HG03025 (cell line): Measurements from ENCODE around the gene GALK1.
"Not testable (repeated sequence)": the region's sequence is repeated elsewhere in the genome, so short reads cannot be mapped to it uniquely, and the experiment has no call there.

Experiments
- ATAC-seq: cut with Tn5 transposase; IDR thresholded peaks from one replicate; pipeline ENCODE4 v1.9.1; 2021; ENCODE audit warnings: mild to moderate bottlenecking, moderate library complexity; ENCODE audit not compliant: unreplicated experiment, low FRiP score

The GALK1 gene

DNA sequence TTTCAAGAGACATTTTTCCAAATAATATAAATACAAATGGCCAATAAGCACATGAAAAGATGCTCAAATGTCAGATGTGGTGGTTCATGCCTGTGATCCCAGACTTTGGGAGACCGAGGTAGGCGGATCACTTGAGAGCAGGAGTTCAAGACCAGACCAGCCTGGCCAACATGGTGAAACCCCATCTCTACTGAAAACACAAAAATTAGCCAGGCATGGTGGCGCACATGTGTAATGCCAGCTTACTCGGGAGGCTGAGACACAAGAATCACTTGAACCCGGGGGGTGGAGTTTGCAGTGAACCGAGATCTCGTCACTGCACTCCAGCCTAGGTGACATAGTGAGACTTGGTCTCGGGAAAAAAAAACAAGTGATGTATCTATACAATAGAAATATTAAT lies 2.9 kb upstream of the GALK1 start:
- ATAC-seq: no peak

DNA sequence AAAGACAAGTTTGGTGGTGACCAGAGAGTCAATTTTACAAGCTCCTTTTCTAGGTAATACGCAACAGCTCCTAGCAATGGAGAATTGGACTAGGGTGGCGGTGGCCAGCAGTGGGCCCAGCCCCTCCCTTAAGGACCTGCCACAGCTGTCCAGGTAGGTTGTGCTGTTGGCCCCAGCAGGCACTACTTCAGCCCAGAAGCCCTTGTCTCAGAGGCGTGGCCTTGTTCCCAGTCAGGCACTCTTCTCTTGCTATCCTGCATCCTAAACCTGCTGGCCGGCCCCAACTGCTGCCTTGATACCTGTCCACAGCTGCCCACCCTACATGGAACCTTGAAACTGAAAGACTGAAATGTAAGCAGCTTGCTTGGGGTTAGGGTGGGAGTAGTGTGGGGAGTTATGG lies 989 bp upstream of the GALK1 start:
- ATAC-seq: no peak

DNA sequence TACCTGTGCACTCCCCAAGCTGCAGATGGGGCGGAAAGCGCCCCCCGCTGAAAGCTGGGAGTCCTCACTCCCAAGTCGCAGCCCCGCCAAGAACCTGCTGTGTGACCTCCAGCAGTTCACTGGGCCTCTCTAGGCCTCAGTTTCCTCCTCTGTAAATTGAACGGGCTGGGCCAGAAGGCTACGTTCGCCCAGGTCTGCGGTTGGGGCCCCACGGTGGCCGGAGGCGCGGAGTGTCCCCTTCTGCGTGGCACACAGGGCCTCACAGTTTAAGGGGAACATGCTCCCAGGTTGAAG lies 628 bp downstream of the GALK1 start:
- ATAC-seq: no peak

DNA sequence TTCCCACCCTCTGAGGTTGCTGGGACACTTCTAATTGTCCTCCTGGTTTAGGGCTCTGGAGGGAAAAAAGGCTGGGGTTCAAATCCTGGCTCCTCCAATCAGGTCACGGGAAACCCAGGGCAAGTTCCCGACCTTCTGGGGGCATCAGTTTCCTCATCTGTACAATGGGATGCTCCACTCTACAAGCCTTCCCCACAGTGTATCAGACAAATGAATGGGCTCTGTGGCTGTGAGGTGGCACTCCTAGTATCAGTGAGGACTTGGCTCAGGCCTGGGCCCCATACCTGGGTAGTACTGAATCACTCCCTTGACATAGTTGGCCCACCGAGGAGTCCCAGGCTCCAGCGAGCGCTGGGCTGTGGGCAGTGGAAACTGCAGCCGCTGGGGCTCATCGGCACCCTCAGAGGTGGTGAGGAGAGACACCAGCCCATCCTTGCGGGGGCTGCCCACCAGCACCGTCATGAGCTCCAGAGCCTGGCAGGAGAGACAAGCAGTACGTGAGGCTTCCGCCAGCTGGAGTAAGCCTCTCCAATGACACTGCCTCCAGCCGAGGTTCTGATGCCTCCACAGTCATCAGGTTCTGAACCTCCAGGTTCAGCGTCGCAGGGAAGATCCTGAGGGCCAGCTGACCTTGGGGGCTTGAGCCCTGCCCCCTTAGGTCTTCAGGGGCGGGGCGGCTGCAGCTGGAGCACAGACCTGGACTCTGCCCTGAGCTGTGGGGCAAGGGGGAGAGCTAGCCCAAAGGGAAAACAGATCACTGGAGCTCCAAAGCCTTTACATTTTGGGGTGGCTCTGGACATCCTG lies 1.2 kb downstream of the GALK1 start:
- ATAC-seq: no peak

DNA sequence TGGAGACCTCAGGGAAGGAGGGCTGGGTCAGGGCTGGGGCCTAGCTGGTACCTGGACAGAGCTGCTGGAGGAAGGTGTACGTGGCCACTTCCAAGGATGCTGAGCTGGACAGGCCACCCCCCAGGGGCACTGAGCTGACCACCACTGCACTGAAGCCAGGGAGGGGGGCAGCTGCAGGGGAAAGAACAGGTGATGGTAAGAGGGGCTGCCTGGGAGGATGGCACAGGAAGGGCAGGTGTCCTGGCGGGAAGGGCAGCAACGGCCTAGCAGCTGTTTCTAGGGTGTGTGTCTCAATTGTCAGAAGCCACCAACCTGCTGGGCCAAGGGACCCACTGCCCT lies 1.8 kb downstream of the GALK1 start:
- no peak for ATAC-seq

DNA sequence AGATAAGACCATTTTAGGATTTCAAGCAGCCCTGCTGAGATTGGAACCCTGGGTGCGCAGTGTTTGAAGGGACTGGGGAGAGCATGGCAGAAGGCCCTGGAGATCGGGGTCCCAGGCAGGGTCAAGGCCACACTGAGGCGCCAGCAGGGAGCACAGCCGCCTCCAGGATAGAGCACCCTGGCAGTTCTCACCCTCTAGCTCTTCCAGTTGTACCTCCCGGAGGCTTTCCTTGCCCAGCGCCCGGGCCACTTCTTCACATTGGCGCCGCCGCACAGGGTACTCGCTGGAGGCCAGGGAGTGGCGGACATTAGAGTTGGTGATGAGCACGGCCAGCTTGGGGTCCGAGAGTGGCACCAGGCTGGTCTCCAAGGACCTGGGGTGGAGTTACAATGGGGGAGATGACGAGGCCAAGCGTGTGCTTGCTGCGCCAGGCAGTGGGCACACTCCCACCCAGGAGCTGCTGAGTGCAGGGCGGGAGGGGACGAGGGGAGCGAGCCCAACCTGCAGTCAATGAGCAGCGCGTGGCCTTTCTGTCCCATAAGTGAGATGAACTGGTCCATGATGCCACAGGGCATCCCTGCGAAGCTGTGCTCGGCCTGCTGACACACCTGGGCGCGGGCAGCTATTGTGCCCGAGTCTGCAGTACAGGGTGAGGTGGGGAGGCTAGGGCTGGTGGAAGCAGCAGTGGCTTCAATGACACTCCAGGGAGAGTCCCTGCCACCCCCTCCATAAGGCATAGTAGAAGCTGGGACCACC lies 2.3 kb downstream of the GALK1 start:
- no peak for ATAC-seq

DNA sequence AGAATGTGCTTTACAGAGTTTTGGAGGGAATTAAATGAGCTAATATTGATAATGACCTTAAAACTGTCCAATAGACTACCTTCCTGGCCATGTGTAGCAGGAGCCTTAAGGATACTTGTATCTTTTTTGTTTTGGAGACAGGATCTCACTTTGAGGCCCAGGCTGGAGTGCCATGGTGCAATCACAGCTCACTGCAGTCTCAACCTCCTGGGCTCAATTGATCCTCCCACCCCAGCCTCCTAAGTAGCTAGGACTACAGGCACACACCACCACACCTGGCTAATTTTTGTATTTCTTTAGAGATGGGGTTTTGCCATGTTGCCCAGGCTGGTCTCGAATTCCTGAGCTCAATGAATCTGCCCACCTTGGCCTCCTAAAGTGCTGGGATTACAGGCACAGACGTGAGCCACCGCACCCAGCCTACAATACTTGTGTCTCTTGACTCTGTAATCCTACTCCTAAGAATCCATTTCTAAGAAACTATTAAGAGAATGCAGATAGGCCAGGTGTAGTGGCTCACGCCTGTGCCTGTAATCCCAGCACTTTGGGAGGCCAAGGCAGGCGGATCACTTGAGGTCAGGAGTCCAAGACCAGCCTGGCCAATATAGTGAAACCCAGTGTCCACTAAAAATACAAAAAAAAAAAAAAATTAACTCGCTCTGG lies 4.9 kb downstream of the GALK1 start:
- not testable (repeated sequence) for ATAC-seq

DNA sequence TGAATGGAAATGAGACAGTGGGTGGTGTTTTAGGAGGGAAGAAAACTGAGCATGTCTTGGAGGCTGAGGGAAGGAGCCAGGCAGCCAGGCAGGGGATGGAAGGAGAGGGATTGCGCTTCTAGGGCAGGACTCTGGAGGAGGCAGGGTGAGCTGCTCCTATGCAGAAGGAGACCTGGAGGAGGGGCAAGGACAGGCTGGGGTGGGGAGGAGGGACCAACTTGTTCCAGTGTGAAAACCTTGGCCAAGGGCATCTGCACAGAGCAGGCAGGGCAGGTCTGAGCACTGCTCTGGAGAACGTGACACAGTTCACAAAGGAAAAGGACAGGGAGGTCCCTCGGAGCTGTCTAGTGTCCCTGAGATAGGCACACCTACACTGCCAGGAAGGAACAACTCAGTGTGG lies 5.5 kb downstream of the GALK1 start:
- ATAC-seq: no peak

DNA sequence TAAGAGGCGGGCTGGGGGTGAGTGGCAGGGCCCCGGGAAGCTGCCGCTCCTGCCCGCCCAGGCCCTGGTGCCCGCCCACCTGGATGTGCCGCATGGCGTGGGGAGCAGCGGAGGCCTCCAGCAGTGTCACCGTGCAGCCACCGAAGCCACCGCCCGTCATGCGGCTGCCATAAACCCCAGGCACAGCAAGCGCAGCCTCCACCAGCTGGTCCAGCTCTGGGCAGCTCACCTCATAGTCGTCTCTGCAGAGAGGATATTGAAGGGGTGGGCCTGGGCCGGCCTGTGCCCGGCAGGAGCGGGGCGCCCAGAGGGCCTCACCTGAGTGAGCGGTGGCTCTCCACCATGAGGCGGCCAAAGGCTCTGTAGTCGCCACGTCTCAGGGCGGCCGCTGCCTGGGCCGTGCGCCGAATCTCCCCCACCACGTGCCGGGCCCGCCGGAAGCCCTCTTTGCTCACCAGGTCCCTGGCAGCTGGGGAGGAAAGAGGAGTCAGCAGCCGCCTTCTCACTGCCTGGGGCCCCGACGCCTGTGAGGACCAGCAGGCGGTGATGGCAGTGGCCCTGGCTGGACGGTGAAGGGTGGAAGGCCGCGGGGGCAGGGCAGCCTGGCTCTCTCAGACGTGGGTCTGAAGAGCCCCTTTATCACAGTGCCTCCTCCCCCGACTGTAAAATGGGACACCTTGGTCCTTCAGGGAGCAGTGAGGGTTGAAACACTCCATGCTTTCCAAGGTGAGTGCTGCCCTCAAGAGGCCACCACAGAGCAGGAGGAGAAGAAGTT lies 6.7 kb downstream of the GALK1 start:
- no peak for ATAC-seq

DNA sequence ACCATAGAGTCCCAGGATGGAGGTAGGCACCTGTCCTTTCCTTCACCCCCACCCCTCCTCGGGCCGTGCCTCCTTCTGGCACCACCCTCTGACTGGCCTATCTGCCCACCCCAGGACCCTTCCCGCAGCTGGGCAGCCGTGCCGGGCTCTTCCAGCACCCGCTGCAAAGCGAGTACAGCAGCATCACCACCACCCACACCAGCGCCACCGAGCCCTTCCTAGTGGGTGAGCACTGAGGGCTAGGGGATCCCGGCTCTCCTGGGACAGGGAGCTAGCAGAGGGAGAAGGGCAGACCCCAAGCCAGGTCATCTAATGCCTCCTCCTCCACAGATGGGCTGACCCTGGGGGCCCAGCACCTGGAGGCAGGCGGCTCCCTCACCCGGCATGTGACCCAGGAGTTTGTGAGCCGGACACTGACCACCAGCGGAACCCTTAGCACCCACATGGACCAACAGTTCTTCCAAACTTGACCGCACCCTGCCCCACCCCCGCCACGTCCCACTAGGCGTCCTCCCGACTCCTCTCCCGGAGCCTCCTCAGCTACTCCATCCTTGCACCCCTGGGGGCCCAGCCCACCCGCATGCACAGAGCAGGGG lies 7.8 kb downstream of the GALK1 start:
- ATAC-seq: no peak

DNA sequence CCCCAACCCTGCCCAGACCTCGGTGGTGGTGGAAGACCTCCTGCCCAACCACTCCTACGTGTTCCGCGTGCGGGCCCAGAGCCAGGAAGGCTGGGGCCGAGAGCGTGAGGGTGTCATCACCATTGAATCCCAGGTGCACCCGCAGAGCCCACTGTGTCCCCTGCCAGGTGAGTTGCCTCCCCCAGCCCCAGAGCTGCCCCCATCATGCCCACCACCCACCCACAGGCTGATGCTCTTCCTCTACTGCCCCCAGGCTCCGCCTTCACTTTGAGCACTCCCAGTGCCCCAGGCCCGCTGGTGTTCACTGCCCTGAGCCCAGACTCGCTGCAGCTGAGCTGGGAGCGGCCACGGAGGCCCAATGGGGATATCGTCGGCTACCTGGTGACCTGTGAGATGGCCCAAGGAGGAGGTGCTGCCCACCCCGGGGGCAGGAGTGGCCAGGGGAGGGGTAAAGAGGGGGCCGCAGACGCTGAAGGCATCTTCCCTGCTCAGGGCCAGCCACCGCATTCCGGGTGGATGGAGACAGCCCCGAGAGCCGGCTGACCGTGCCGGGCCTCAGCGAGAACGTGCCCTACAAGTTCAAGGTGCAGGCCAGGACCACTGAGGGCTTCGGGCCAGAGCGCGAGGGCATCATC lies 8.4 kb downstream of the GALK1 start:
- no peak for ATAC-seq

DNA sequence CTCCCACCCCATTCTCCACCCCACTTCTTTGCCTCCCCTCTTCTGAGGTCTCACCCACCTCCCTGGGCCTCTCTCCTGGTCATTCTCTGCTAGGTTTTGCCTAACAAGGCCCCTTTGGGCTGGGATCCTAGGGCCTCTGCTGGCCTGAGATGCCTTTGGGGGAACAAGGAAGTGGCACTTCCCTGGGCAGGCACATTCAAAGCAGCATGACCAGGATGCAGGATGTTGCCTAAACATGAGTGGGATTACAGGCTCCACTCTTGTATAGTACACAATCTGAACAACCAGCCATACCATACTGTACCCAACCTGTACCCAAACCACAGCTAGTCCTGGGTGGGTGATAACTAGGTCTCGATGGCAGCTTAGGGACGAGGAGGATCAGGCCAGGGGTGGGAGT lies 9.0 kb downstream of the GALK1 start:
- ATAC-seq: no peak

DNA sequence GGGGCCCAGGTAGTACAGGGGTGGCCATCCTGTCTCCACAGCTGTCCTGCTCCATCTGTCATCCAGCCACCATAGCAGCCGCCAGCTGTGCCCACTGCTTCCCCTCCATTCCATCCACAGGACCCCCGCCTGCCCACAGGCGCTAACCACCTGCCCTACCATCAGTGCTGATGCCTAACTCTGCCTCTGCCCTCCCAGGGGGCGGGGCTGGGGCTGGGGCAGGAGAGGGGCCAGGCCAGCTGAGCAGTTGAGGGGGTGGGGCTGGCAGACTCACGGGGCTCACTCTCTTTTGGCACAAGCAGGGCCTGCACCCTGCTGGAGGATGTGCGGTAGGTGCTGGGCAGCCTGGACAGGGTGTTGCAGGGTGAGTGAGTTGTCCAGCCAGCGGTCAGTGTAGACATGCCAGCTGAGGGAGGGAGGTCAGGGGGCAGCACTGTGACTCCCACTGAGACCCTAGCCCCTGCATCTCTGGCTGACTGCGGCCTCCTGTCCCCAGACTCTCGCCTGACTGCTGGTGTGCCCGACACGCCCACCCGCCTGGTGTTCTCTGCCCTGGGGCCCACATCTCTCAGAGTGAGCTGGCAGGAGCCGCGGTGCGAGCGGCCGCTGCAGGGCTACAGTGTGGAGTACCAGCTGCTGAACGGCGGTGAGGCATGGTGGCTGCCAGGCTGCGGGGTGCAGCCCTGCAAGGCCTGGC lies 9.6 kb downstream of the GALK1 start:
- no peak for ATAC-seq

DNA sequence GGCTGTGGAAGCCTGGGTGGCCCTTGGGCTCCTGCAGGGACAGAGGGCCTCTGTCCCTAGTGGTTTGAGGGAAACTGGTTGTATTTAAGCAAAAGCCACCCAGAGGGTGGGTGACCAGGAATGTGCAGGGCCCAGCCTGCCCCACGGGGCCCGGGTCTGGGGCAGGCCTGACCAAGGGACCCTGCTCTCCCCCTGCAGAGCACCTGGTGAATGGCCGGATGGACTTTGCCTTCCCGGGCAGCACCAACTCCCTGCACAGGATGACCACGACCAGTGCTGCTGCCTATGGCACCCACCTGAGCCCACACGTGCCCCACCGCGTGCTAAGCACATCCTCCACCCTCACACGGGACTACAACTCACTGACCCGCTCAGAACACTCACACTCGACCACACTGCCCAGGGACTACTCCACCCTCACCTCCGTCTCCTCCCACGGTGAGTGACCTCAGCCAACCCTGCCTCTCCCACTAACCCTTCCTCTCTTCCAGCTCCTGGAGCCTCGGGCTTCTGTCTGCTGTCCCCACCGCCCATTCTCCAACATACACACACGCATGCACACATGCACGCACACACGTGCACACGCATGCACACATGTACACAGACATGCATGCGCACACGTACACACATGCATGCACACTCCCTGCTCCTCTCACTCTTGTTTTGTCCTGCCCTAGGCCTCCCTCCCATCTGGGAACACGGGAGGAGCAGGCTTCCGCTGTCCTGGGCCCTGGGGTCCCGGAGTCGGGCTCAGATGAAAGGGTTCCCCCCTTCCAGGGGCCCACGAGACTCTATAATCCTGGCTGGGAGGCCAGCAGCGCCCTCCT lies 10.4 kb downstream of the GALK1 start:
- ATAC-seq: no peak

DNA sequence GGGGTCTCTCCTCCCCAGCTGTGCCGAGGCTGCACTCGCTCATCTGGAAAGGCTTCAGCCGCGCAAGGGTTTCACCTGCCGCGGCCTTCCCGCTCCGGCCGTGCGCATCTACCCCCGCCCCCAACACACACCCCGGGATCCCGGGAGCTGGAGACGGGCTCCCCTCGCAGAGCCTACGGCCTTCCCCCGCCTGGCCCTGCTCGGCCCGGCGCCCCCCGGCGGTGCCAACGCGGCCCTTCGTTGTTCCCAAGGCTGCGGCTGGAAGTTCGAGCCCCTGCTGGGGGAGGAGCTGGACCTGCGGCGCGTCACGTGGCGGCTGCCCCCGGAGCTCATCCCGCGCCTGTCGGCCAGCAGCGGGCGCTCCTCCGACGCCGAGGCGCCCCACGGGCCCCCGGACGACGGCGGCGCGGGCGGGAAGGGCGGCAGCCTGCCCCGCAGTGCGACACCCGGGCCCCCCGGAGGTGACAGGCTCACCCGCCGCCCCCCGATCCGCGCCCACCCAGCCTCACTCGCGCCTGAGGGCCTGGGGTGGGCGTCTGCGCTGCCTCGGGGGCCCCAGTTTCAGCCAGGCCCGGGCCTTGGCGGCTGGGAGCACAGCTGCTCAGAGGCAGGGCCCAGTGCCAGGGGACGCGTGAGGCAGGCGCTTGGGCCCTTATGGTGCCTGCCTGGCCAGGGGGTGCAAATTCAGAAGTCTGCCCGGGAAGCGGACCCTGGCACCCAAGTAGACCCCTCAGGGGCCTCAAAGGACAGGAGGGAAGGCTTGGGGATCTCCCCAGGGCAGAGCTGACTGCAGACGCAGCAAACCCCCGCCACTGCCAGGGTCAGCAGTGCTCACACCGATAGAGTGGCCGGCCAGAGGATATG lies 11.2 kb downstream of the GALK1 start:
- peak; percentile 46 for ATAC-seq

DNA sequence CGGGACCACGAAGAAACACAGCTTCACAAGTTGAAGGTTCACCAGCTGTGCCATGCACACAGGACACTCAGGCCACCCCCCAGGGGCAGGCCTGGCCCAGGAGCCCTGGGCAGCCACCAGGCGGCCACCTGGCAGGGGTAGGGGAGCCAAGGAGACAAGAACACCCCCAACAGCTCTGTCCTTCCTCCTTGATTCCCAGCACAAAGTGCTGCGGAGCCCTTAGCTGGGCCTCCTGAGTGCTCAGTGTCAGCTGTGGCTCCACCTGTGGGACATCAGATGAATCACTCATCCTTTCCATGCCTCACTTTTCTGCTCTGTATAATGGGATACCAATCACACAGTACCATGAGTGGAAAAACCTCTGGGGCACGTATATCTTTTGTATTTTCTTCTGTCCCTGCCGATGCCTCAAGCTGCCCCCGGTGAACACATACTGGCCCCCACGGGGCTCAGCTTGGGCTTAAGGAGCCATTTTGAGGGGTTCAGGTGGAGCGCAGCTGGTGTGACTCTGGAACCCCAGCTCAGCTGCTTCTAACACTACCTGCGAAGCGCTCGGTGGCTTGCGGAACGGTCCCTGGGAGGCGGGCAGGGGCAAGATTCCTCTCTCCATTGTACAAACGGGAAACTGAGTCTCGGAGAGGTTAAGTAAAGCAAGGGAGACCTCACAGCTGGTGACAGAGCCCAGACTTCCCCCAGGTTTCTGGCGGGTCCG lies 12.0 kb downstream of the GALK1 start:
- ATAC-seq: no peak

DNA sequence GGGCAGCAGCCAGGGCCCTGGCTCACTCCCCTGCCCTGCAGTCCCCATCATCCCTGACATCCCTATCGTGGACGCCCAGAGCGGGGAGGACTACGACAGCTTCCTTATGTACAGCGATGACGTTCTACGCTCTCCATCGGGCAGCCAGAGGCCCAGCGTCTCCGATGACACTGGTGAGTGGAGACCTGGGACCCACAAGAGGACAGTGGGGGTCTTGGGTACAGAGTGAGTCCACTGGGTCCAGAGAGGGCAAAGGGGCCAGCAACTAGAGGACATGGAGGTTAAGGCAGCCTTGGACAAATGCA lies 12.6 kb downstream of the GALK1 start:
- no peak for ATAC-seq
